ENCODE results near the gene CORO2A.
"Not testable (repeated sequence)": the region's sequence is repeated elsewhere in the genome, so short reads cannot be mapped to it uniquely, and the experiment has no call there.

The CORO2A gene

GRCh38 chr9:98091735-98092612, 100.5 kb downstream of the CORO2A start:
- H2BK15ac ChIP-seq (ENCODE audit: low read length) = no peak overlapping the region
- no peak overlapping the region for H2BK120ac ChIP-seq (ENCODE audit: low read depth, low read length)
- DNase-seq (ENCODE audit: low spot score) = no peak
- no peak overlapping the region for H2AK5ac ChIP-seq (ENCODE audit: low read depth, low read length)
- peak overlapping the region; percentile 19 for H3K4me2 ChIP-seq (ENCODE audit: insufficient read depth, low read length, poor library complexity, severe bottlenecking)
- H4K8ac ChIP-seq (ENCODE audit: low read depth, low read length) = no peak overlapping the region
- H3K27me3 ChIP-seq (ENCODE audit: control insufficient read depth in 3 of 3, insufficient read depth in 3 of 3, low read depth in 1 of 3, low read length in 3 of 3) = peaks cover 0 to 24% (median 3%) of the 10 kb centered on the region in 3 experiments
- no peaks in the 10 kb centered on the region for H3K36me3 ChIP-seq (replicated peaks in 1 of 2; ENCODE audit: control insufficient read depth in 2 of 2, insufficient read depth in 2 of 2, low read length in 2 of 2)
- peaks cover 0 to 7% of the 10 kb centered on the region in 2 donors for H3K4me1 ChIP-seq (ENCODE audit: control insufficient read depth in 2 of 2, insufficient read depth in 1 of 2, low read depth in 1 of 2, low read length in 2 of 2)
- H2BK12ac ChIP-seq (ENCODE audit: low read length) = no peak overlapping the region
- WGBS, 2 donors (ENCODE audit: extremely low coverage in 2 of 2, insufficient read length in 2 of 2, insufficient replicate concordance in 1 of 2) = no CpG with 5 or more reads among the region's 17 CpGs
- H3K27ac ChIP-seq (replicated peaks; ENCODE audit: low read length) = no peak overlapping the region
- H3K18ac ChIP-seq (ENCODE audit: low read length) = peak overlapping the region; percentile 12
- H3K23ac ChIP-seq (ENCODE audit: low read depth, low read length, poor library complexity) = no peak overlapping the region
- H3K79me1 ChIP-seq (ENCODE audit: low read depth, low read length) = no peaks in the 10 kb centered on the region
- no peak overlapping the region for H3K9ac ChIP-seq (ENCODE audit: low read depth, low read length, poor library complexity)
- H2BK5ac ChIP-seq (ENCODE audit: low read length) = no peak overlapping the region
- no peak overlapping the region for H4K91ac ChIP-seq (ENCODE audit: low read depth, low read length, poor library complexity)
- no peak overlapping the region for H3K4ac ChIP-seq (ENCODE audit: low read length)
- H3K4me3 ChIP-seq (ENCODE audit: low read length in 2 of 2) = no peak overlapping the region
- no peak overlapping the region for H3K14ac ChIP-seq (ENCODE audit: low read length)
- no peak overlapping the region for H2AFZ ChIP-seq (ENCODE audit: low read length)
- no peaks in the 10 kb centered on the region for H3K9me3 ChIP-seq (replicated peaks in 1 of 2; ENCODE audit: control insufficient read depth in 2 of 2, insufficient read depth in 1 of 2, low read depth in 1 of 2, low read length in 2 of 2)

DNA sequence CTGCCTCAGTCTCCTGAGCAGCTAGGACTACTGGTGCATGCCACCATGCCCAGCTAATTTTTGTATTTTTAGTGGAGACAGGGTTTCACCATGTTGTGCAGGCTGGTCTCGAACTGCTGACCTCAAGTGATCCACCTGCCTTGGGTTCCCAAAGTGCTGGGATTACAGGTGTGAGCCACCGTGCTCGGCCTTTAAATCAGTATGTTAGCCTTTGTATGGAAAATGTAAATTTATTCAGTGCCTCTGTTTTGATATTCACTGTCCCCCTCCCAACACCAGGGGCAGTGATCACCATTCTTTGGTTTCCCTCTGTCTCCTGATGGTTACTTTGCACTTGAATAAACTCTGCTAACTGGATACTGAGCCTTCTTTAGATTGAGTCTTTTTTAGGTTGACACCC, 101.8 kb downstream of the CORO2A start:
- H3K9me3 ChIP-seq (replicated peaks in 1 of 2; ENCODE audit: control insufficient read depth in 2 of 2, insufficient read depth in 1 of 2, low read depth in 1 of 2, low read length in 2 of 2); H4K91ac ChIP-seq (ENCODE audit: low read depth, low read length, poor library complexity); H3K18ac ChIP-seq (ENCODE audit: low read length); H2AK5ac ChIP-seq (ENCODE audit: low read depth, low read length); H4K8ac ChIP-seq (ENCODE audit: low read depth, low read length); DNase-seq (ENCODE audit: low spot score); H3K4ac ChIP-seq (ENCODE audit: low read length); H3K9ac ChIP-seq (ENCODE audit: low read depth, low read length, poor library complexity); H3K14ac ChIP-seq (ENCODE audit: low read length); H3K4me2 ChIP-seq (ENCODE audit: insufficient read depth, low read length, poor library complexity, severe bottlenecking); H3K4me3 ChIP-seq (ENCODE audit: low read length in 2 of 2); H2BK5ac ChIP-seq (ENCODE audit: low read length); H3K79me1 ChIP-seq (ENCODE audit: low read depth, low read length); H2BK120ac ChIP-seq (ENCODE audit: low read depth, low read length); H2AFZ ChIP-seq (ENCODE audit: low read length); H3K27ac ChIP-seq (replicated peaks; ENCODE audit: low read length); H2BK12ac ChIP-seq (ENCODE audit: low read length); H3K36me3 ChIP-seq (replicated peaks in 1 of 2; ENCODE audit: control insufficient read depth in 2 of 2, insufficient read depth in 2 of 2, low read length in 2 of 2); H3K23ac ChIP-seq (ENCODE audit: low read depth, low read length, poor library complexity); H2BK15ac ChIP-seq (ENCODE audit: low read length): not testable (repeated sequence)
- H3K4me1 ChIP-seq (ENCODE audit: control insufficient read depth in 2 of 2, insufficient read depth in 1 of 2, low read depth in 1 of 2, low read length in 2 of 2) = peaks cover 6 to 12% of the 10 kb centered on the region in 2 donors
- H3K27me3 ChIP-seq (ENCODE audit: control insufficient read depth in 3 of 3, insufficient read depth in 3 of 3, low read depth in 1 of 3, low read length in 3 of 3) = peaks cover 0 to 21% (median 3%) of the 10 kb centered on the region in 3 experiments
- WGBS, 2 donors (ENCODE audit: extremely low coverage in 2 of 2, insufficient read length in 2 of 2, insufficient replicate concordance in 1 of 2) = no CpG with 5 or more reads among the region's 3 CpGs

GRCh38 chr9:98087420-98088354, 104.8 kb downstream of the CORO2A start:
- peak overlapping the region; percentile 10 for H3K4ac ChIP-seq (ENCODE audit: low read length)
- H3K4me3 ChIP-seq (ENCODE audit: low read length in 2 of 2) = peak overlapping the region in 1 of 2 donors; percentile 76
- H2BK120ac ChIP-seq (ENCODE audit: low read depth, low read length) = no peak overlapping the region
- H2AK5ac ChIP-seq (ENCODE audit: low read depth, low read length) = peak overlapping the region; percentile 81
- H3K27ac ChIP-seq (replicated peaks; ENCODE audit: low read length) = no peak overlapping the region
- DNase-seq (ENCODE audit: low spot score) = peak; percentile 32
- peaks cover 0 to 8% (median 3%) of the 10 kb centered on the region in 3 experiments for H3K27me3 ChIP-seq (ENCODE audit: control insufficient read depth in 3 of 3, insufficient read depth in 3 of 3, low read depth in 1 of 3, low read length in 3 of 3)
- no CpG with 5 or more reads among the region's 92 CpGs for WGBS, 2 donors (ENCODE audit: extremely low coverage in 2 of 2, insufficient read length in 2 of 2, insufficient replicate concordance in 1 of 2)
- H4K91ac ChIP-seq (ENCODE audit: low read depth, low read length, poor library complexity) = peak overlapping the region; percentile 49
- H3K4me2 ChIP-seq (ENCODE audit: insufficient read depth, low read length, poor library complexity, severe bottlenecking) = peak overlapping the region; percentile 42
- H3K79me1 ChIP-seq (ENCODE audit: low read depth, low read length) = no peaks in the 10 kb centered on the region
- peak overlapping the region; percentile 2 for H3K9ac ChIP-seq (ENCODE audit: low read depth, low read length, poor library complexity)
- no peak overlapping the region for H4K8ac ChIP-seq (ENCODE audit: low read depth, low read length)
- peak overlapping the region; percentile 90 for H3K23ac ChIP-seq (ENCODE audit: low read depth, low read length, poor library complexity)
- peaks cover 12 to 13% of the 10 kb centered on the region in 2 donors for H3K4me1 ChIP-seq (ENCODE audit: control insufficient read depth in 2 of 2, insufficient read depth in 1 of 2, low read depth in 1 of 2, low read length in 2 of 2)
- peak overlapping the region; percentile 91 for H3K18ac ChIP-seq (ENCODE audit: low read length)
- H2BK12ac ChIP-seq (ENCODE audit: low read length) = peak overlapping the region; percentile 96
- no peak overlapping the region for H2AFZ ChIP-seq (ENCODE audit: low read length)
- no peaks in the 10 kb centered on the region for H3K9me3 ChIP-seq (replicated peaks in 1 of 2; ENCODE audit: control insufficient read depth in 2 of 2, insufficient read depth in 1 of 2, low read depth in 1 of 2, low read length in 2 of 2)
- H2BK15ac ChIP-seq (ENCODE audit: low read length) = peak overlapping the region; percentile 88
- peaks cover under 1 to 14% of the 10 kb centered on the region in 2 donors for H3K36me3 ChIP-seq (replicated peaks in 1 of 2; ENCODE audit: control insufficient read depth in 2 of 2, insufficient read depth in 2 of 2, low read length in 2 of 2)
- H2BK5ac ChIP-seq (ENCODE audit: low read length) = no peak overlapping the region
- no peak overlapping the region for H3K14ac ChIP-seq (ENCODE audit: low read length)
